OCI-LY3 (cell line): Measurements from ENCODE around the gene ZNF683.
"Not testable (repeated sequence)": the region's sequence is repeated elsewhere in the genome, so short reads cannot be mapped to it uniquely, and the experiment has no call there.

Source experiments
- H2AFZ ChIP-seq: fragments of 200-600, 300-600 bp; shearing (Covaris generic); 2 replicates; pipeline ENCODE4 v1.6.0; 2014; ENCODE audit warnings: antibody characterized with exemption, low read depth, low read length
- H3K27ac ChIP-seq: fragments of 200-600, 300-600 bp; sonication (generic); 2 replicates; pipeline ENCODE4 v1.5.1; 2014; ENCODE audit warnings: mild to moderate bottlenecking, low read length, moderate library complexity, mixed read lengths
- H3K27me3 ChIP-seq: fragments of 200-600, 300-600 bp; sonication (generic); 2 replicates; pipeline ENCODE4 v1.6.1; 2014; ENCODE audit warnings: low read depth, low read length, mixed read lengths
- H3K36me3 ChIP-seq: fragments of 200-600, 300-600 bp; sonication (generic); replicated peaks from 2 replicates; pipeline ENCODE3; 2014; ENCODE audit warnings: low read depth, low read length, mixed read lengths
- H3K4me1 ChIP-seq: fragments of 300-600, 200-600 bp; sonication (generic); 2 replicates; pipeline ENCODE4 v1.6.1; 2014; ENCODE audit warnings: low read length, mixed read lengths
- H3K4me2 ChIP-seq: fragments of 200-600, 300-600 bp; sonication (generic); 2 replicates; pipeline ENCODE4 v1.6.1; 2014; ENCODE audit warnings: low read length, mixed read lengths
- H3K4me3 ChIP-seq: fragments of 300-600, 200-600 bp; sonication (generic); 2 replicates; pipeline ENCODE4 v1.5.1; 2014; ENCODE audit warnings: antibody characterized with exemption, mild to moderate bottlenecking, low read length, moderate library complexity
- H3K79me2 ChIP-seq: fragments of 300-600, 200-600 bp; shearing (Covaris generic); 2 replicates; pipeline ENCODE4 v1.6.1; 2014; ENCODE audit warnings: mild to moderate bottlenecking, low read length, mixed read lengths
- H3K9ac ChIP-seq: fragments of 300-600, 200-600 bp; shearing (Covaris generic); 2 replicates; pipeline ENCODE4 v1.6.0; 2014; ENCODE audit warnings: mild to moderate bottlenecking, low read length, moderate library complexity
- H3K9me3 ChIP-seq: fragments of 200-600, 300-600 bp; shearing (Covaris generic); 2 replicates; pipeline ENCODE4 v1.6.1; 2014; ENCODE audit warnings: low read length, mixed read lengths; ENCODE audit not compliant: insufficient read depth
- H4K20me1 ChIP-seq: fragments of 200-600, 300-600 bp; sonication (generic); 2 replicates; pipeline ENCODE4 v1.6.1; 2016; ENCODE audit warnings: low read length, mixed read lengths; ENCODE audit not compliant: insufficient read depth
- EZH2phosphoT487 ChIP-seq: fragments of 200-600 bp; shearing (Covaris generic); IDR thresholded peaks from 2 replicates; pipeline ENCODE4 v1.6.1; 2018; ENCODE audit warnings: antibody characterized with exemption, mixed run types, low read depth
- TF ChIP-seq, protein P1 (sequence below): fragments of 200-600, 300-600 bp; sonication (generic); IDR thresholded peaks from 2 replicates; pipeline ENCODE4 v1.5.1; 2014; ENCODE audit warnings: antibody characterized with exemption, low read length, low read depth

The ZNF683 gene

DNA sequence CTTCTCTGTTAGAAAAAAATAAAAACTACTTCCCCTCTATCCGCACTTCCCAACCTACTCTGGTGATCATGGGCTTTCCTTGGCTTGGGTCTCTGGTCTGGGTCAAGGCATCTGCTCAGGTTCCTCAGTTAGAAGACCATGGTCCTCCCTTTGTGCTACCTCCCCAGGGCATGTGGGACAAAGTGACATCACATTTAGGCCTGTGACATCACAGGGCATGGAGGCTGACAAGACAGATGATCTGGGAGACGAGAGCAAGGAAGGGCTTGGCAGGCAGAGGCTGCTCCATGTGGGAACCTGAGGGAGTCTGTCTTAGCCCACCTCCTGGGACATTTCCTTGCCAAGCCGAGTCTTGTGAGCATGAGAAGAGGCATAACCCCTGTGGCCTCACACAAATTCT lies at the start of gene ZNF683:
ZNF683 (minus strand) TSS at position 140 of the 400 bp plus-strand sequence. CDS start 4,179 bp downstream, outside the sequence.
- not testable (repeated sequence) for H2AFZ ChIP-seq, H4K20me1 ChIP-seq, H3K36me3 ChIP-seq, H3K27ac ChIP-seq, H3K4me3 ChIP-seq, H3K9ac ChIP-seq, H3K4me1 ChIP-seq, H3K27me3 ChIP-seq, H3K79me2 ChIP-seq, H3K9me3 ChIP-seq, H3K4me2 ChIP-seq

DNA sequence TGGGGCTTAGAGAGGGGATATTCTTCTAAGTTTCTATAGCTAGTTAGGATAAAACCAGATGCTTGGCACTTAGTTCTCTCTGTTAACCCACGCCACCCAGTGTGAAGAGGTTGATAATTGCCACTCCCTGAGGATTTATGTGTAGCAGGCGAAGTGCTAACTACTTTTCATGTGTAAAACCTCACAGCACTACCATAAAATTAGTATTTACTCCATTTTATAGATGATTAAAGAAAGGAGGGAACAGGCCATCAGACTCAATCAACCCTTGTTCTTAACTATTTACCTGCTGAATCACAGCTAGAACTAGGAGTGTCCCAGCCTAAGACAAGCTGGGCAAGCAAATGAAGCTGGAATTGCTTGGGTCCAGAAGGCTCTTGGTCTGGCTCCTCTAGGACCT lies 46.9 kb upstream of the ZNF683 start:
- peaks cover 6% of the 10 kb centered on the region; the same call in 1 of the 2 replicates for H3K27me3 ChIP-seq
- H3K4me2 ChIP-seq = no peak overlapping the region
- no peaks in the 10 kb centered on the region for H3K4me1 ChIP-seq
- H3K27ac ChIP-seq = no peak overlapping the region
- H4K20me1 ChIP-seq = no peaks in the 10 kb centered on the region
- no peak overlapping the region for H3K4me3 ChIP-seq
- TF ChIP-seq, protein P1, sequence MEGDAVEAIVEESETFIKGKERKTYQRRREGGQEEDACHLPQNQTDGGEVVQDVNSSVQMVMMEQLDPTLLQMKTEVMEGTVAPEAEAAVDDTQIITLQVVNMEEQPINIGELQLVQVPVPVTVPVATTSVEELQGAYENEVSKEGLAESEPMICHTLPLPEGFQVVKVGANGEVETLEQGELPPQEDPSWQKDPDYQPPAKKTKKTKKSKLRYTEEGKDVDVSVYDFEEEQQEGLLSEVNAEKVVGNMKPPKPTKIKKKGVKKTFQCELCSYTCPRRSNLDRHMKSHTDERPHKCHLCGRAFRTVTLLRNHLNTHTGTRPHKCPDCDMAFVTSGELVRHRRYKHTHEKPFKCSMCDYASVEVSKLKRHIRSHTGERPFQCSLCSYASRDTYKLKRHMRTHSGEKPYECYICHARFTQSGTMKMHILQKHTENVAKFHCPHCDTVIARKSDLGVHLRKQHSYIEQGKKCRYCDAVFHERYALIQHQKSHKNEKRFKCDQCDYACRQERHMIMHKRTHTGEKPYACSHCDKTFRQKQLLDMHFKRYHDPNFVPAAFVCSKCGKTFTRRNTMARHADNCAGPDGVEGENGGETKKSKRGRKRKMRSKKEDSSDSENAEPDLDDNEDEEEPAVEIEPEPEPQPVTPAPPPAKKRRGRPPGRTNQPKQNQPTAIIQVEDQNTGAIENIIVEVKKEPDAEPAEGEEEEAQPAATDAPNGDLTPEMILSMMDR = no peak
- TF ChIP-seq EZH2phosphoT487 = no peak
- no peak overlapping the region for H3K9ac ChIP-seq
- H3K9me3 ChIP-seq = no peaks in the 10 kb centered on the region
- no peaks in the 10 kb centered on the region for H3K79me2 ChIP-seq
- H3K36me3 ChIP-seq = no peaks in the 10 kb centered on the region
- no peak overlapping the region for H2AFZ ChIP-seq

DNA sequence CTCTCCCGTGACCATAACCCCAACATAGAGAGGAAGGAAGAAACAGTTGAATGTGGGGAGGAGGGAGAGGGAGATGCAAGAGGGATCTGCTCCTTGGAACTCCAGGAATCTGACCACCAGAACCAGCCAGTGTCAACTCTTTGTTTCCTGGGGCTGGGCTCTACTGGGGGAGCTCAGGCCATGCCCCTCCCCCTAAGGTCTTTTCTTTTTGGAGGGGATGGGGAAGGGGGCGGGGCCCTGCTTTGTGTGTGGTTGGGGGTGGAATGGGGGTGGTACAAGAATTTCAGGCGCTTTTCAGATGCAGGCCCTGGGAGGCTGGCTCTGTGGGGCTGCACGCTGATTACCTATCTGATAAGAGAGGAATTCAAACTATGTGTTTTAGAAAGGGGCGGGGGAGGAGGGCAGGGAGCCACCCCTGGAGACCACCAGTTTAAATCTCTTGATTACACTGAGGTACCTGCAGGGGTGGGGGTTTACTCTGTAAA lies 46.4 kb upstream of the ZNF683 start:
- H3K27me3 ChIP-seq = peaks cover 11% of the 10 kb centered on the region; the same call in 1 of the 2 replicates
- no peak overlapping the region for H3K9ac ChIP-seq
- TF ChIP-seq EZH2phosphoT487 = no peak
- H3K4me2 ChIP-seq = no peak overlapping the region
- H3K36me3 ChIP-seq = no peaks in the 10 kb centered on the region
- H4K20me1 ChIP-seq = no peaks in the 10 kb centered on the region
- no peak overlapping the region for H3K4me3 ChIP-seq
- H3K27ac ChIP-seq = no peak overlapping the region
- no peaks in the 10 kb centered on the region for H3K79me2 ChIP-seq
- H3K9me3 ChIP-seq = no peaks in the 10 kb centered on the region
- no peaks in the 10 kb centered on the region for H3K4me1 ChIP-seq
- H2AFZ ChIP-seq = no peak overlapping the region

DNA sequence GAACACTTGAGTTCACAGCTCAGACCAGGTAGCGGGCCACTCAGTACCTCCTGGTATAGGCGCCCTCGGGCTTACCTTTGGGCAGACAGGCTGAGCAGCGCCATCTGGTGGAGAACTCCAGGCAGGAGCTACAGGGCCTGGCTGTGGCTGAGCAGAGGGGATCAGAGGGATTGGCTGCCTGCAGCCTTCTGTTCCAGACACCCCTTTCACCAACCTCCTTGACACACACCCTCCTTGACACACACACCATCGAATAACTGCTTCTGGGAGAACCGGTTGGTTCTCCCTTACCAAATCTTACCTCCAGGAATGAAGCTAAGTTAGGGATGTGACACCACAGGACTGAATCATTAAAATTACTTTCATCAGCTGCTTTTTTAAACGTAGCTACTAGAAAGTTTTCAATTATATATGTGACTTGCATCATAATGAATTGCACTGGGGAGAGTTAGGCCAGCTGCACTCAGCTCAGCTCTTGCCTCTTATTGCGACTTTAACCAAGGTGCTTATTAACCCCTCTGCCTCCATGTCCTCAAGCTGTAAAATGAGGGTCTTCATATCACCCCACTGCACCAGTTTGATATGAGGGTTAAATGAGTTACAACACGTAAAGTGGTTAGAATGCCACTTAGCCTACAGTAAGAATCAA lies 44.7 kb upstream of the ZNF683 start:
- TF ChIP-seq, protein P1 = peak; percentile 76
- TF ChIP-seq EZH2phosphoT487 = no peak
- H3K4me1 ChIP-seq = no peaks in the 10 kb centered on the region
- H3K9me3 ChIP-seq = no peaks in the 10 kb centered on the region
- H3K9ac ChIP-seq = no peak overlapping the region
- H3K27me3 ChIP-seq = peaks cover 11% of the 10 kb centered on the region; the same call in 1 of the 2 replicates
- no peaks in the 10 kb centered on the region for H4K20me1 ChIP-seq
- no peak overlapping the region for H2AFZ ChIP-seq
- no peaks in the 10 kb centered on the region for H3K36me3 ChIP-seq
- H3K4me3 ChIP-seq = no peak overlapping the region
- H3K27ac ChIP-seq = no peak overlapping the region
- no peak overlapping the region for H3K4me2 ChIP-seq
- H3K79me2 ChIP-seq = no peaks in the 10 kb centered on the region

DNA sequence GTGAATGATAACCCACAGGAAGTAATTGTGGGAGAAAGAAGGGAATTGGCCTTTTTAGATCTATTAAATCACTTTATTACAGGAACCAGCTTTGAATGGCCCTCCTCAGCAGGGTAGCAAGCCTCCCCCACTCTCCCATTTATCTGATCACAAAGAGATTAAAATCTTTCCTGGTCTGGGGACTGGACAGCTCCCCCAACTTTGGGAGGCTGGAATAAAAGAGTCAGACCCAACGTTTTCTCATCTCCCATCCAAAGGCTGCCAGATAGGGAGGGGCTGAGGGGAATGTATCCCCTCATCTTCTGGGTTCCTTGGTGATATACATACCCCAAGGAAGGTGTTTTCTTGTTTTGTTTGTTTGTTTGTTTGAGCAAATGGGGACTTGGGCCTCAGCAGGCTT lies 40.5 kb upstream of the ZNF683 start:
- Histone ChIP-seq H3K9ac (no peak overlapping the region), H3K36me3 (no peaks in the 10 kb centered on the region), H3K27me3 (peaks cover 11% of the 10 kb centered on the region; the same call in 1 of the 2 replicates), H3K9me3 (no peaks in the 10 kb centered on the region), H3K27ac (no peak overlapping the region), H3K4me2 (no peak overlapping the region), H4K20me1 (no peaks in the 10 kb centered on the region), H3K4me1 (no peaks in the 10 kb centered on the region), H3K4me3 (no peak overlapping the region), H2AFZ (no peak overlapping the region), H3K79me2 (no peaks in the 10 kb centered on the region)
- TF ChIP-seq, protein P1 = no peak
